ENCODE measurements around the gene ONECUT1.

- TF ChIP-seq EZH2 (IDR thresholded peaks at IDR 0.05) (no peak), POLR2AphosphoS5 (IDR thresholded peaks at IDR 0.05; ENCODE audit: borderline replicate concordance, low read depth, low read length) (no peak), FOXP2 (optimal IDR thresholded peaks at IDR 0.05; ENCODE audit: control extremely low read depth, extremely low read length, insufficient read depth) (no peak)
Observed at GRCh38 chr15:52745326-52746161, 44.6 kb downstream of the ONECUT1 start.

Measured in SK-N-MC (cell line).